ENCODE measurements around the gene ALPG. TPM values are rescaled to one million over a fixed set of nuclear protein-coding genes. Genes with fewer than 3 reads are reported as not detected.

ALPG gene
- total RNA-seq, 1 donor from 2014 or later: not detected

DNA sequence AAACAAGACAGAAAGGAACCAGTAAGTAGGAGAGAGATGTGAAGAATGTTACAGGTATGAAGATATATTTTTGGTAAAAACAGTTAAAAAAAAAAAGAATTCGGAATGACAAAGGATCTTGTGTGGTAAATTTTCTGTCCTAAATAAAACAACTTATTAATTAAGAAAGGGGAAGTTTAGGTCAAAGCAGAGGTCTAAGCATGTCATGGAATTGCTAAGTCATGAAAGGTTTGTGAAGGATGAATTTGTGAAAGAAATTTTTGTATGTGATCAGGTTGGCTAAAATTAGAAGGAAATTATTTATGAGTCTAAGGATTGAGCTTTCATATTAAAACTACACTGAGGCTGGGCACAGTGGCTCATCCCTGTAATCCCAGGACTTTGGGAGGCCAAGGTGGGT, 11.1 kb upstream of the ALPG start:
- Mint-ChIP-seq H3K27ac (ENCODE audit: unreplicated experiment) (no peak overlapping the region), H3K4me1 (ENCODE audit: low read depth) (peaks cover 7% of the 10 kb centered on the region), H3K36me3 (ENCODE audit: low read depth) (no peaks in the 10 kb centered on the region), H3K4me3 (ENCODE audit: unreplicated experiment) (no peak overlapping the region), H3K27me3 (ENCODE audit: low read depth) (peaks cover 24% of the 10 kb centered on the region), H3K9me3 (ENCODE audit: low read depth) (no peaks in the 10 kb centered on the region)
- DNase-seq (ENCODE audit: low spot score): no peak
- TF ChIP-seq, protein P1, sequence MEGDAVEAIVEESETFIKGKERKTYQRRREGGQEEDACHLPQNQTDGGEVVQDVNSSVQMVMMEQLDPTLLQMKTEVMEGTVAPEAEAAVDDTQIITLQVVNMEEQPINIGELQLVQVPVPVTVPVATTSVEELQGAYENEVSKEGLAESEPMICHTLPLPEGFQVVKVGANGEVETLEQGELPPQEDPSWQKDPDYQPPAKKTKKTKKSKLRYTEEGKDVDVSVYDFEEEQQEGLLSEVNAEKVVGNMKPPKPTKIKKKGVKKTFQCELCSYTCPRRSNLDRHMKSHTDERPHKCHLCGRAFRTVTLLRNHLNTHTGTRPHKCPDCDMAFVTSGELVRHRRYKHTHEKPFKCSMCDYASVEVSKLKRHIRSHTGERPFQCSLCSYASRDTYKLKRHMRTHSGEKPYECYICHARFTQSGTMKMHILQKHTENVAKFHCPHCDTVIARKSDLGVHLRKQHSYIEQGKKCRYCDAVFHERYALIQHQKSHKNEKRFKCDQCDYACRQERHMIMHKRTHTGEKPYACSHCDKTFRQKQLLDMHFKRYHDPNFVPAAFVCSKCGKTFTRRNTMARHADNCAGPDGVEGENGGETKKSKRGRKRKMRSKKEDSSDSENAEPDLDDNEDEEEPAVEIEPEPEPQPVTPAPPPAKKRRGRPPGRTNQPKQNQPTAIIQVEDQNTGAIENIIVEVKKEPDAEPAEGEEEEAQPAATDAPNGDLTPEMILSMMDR (IDR thresholded peaks at IDR 0.05): no peak

DNA sequence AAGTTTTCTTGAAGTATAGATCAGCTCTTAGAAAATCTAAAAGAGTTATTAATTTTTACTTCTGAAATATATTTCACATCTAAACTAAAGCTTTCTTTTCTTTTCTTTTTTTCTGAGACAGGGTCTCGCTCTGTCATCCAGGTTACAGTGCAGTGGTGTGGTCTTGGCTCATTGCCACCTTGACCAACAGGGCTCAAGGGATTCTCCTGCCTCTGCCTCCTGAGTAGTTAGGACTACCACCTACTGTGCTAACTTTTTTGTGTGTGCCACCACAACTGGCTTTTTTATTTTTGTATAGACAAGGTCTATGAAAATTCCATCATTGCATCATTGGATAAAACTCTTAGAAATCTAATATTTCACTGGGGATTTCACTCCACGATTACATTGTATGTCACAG, 10.0 kb upstream of the ALPG start:
- TF ChIP-seq, protein P1 (IDR thresholded peaks at IDR 0.05): no peak
- Mint-ChIP-seq H3K36me3 (ENCODE audit: low read depth) (no peaks in the 10 kb centered on the region), H3K9me3 (ENCODE audit: low read depth) (no peaks in the 10 kb centered on the region), H3K27me3 (ENCODE audit: low read depth) (peaks cover 22% of the 10 kb centered on the region), H3K27ac (ENCODE audit: unreplicated experiment) (no peak overlapping the region), H3K4me1 (ENCODE audit: low read depth) (peaks cover 3% of the 10 kb centered on the region), H3K4me3 (ENCODE audit: unreplicated experiment) (no peak overlapping the region)
- DNase-seq (ENCODE audit: low spot score): no peak

DNA sequence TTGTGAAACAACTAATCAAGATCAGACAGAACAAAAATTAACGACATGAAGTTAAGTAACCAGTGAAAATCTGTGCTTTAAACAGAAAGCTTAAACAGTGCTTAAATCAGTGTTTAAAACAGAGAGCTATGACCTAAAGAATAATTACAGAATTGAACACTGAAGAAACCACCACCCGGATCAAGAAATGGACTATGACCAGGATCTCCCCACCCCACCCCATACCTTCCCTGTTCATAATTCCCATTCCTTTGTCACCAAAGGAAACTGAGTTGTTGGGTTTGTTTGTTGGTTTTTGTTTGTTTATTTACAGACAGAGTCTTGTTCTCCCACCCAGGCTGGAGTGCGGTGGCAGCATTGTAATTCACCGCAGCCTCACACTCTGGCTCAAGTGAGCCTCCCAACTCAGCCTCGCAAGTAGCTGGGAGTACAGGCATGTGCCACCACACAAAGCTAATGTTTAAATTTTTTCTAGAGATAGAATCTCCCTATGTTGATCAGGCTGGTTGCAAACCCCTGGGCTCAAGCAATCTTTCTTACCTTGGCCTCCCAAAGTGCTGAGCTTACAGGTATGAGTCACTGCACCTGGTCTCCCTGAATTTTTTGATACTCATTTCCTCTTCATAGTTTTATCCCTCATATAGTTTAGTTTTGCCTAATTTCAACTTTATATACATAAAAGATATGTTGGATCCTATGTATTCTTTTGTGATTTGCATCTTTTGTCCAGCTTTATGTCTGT, 8.2 kb upstream of the ALPG start:
- no peaks in the 10 kb centered on the region for H3K9me3 Mint-ChIP-seq (ENCODE audit: low read depth)
- TF ChIP-seq, protein P1 (IDR thresholded peaks at IDR 0.05): no peak
- no peaks in the 10 kb centered on the region for H3K36me3 Mint-ChIP-seq (ENCODE audit: low read depth)
- H3K27ac Mint-ChIP-seq (ENCODE audit: unreplicated experiment): no peak overlapping the region
- peaks cover 27% of the 10 kb centered on the region for H3K27me3 Mint-ChIP-seq (ENCODE audit: low read depth)
- DNase-seq (ENCODE audit: low spot score): no peak
- H3K4me1 Mint-ChIP-seq (ENCODE audit: low read depth): peaks cover 3% of the 10 kb centered on the region
- no peak overlapping the region for H3K4me3 Mint-ChIP-seq (ENCODE audit: unreplicated experiment)

DNA sequence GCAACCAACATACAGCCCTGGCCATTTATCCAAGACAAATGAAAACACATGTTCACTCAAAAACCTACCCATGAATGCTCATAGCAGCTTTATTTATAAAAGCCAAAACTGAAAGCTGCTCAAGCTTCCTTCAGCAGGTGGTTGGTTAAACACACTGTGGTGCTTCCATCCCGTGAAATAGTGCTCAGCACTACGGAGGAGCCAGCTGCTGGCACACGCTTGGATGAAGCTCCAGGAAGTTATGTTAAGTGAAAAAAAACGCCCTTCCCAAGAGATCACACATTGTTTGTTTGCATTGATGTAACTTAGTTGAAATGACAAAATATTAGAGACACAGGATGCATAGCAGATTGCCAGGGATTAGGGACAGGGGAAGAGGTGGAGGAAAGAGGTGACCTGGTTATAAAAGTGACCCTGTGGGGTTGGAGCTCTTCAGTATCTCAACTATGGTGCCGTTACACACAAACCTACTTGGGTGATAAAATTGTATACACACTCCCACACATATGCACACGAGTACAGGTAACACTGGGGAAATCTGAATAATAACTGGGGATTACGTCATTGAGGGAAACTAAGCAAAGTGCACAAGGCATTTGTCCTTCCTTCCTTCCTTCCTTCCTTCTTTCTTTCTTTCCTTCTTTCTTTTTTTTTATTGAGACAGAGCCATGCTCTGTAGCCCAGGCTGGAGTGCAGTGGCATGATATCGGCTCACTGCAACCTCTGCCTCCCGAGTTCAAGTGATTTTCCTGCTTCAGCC, 6.2 kb upstream of the ALPG start:
- Mint-ChIP-seq H3K9me3 (ENCODE audit: low read depth) (no peaks in the 10 kb centered on the region), H3K36me3 (ENCODE audit: low read depth) (no peaks in the 10 kb centered on the region), H3K27me3 (ENCODE audit: low read depth) (peaks cover 29% of the 10 kb centered on the region), H3K4me3 (ENCODE audit: unreplicated experiment) (no peak overlapping the region), H3K27ac (ENCODE audit: unreplicated experiment) (no peak overlapping the region), H3K4me1 (ENCODE audit: low read depth) (peaks cover 3% of the 10 kb centered on the region)
- no peak for DNase-seq (ENCODE audit: low spot score)
- TF ChIP-seq, protein P1 (IDR thresholded peaks at IDR 0.05): no peak

DNA sequence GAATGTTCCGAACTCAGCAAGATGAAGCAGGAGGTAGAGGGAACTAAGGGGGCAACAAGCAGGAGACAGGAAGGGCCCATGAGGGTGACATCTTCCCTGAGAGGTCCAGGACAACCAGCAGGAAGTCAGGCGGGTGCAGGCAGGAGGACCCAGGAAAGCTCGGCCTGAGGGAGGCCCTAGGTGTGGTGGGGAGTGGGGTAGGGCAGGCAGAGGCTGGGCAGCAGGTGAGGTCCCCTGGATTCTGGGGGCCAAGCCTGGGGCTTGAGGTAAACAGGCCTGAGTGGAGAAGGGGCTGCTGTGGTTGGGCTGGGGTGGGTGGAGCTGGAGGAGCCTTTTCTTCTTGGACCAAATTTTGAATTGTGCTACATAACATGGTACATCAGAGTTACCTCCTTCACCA, 4.1 kb upstream of the ALPG start:
- no peak for DNase-seq (ENCODE audit: low spot score)
- TF ChIP-seq, protein P1 (IDR thresholded peaks at IDR 0.05): no peak
- Mint-ChIP-seq H3K9me3 (ENCODE audit: low read depth) (no peaks in the 10 kb centered on the region), H3K27ac (ENCODE audit: unreplicated experiment) (no peak overlapping the region), H3K4me1 (ENCODE audit: low read depth) (no peaks in the 10 kb centered on the region), H3K27me3 (ENCODE audit: low read depth) (peaks cover 23% of the 10 kb centered on the region), H3K36me3 (ENCODE audit: low read depth) (no peaks in the 10 kb centered on the region), H3K4me3 (ENCODE audit: unreplicated experiment) (no peak overlapping the region)

Measured in chondrocyte (in vitro differentiated cells).